GM18519 (cell line): Measurements from ENCODE around the gene NELFB.
"Not testable (repeated sequence)": the region's sequence is repeated elsewhere in the genome, so short reads cannot be mapped to it uniquely, and the experiment has no call there.

Experiments used
- ATAC-seq: cut with Tn5 transposase; IDR thresholded peaks from one replicate; pipeline ENCODE4 v1.9.1; 2021; ENCODE audit warnings: mild to moderate bottlenecking, moderate library complexity; ENCODE audit not compliant: unreplicated experiment, low FRiP score

The NELFB gene

GRCh38 chr9:137234055-137234697 is 21.0 kb upstream of the NELFB start:
- no peak for ATAC-seq

- no peak for ATAC-seq
Observed at GRCh38 chr9:137234758-137235423, 20.2 kb upstream of the NELFB start.

- ATAC-seq, result no peak
Observed at GRCh38 chr9:137235424-137236237, 19.5 kb upstream of the NELFB start.

DNA sequence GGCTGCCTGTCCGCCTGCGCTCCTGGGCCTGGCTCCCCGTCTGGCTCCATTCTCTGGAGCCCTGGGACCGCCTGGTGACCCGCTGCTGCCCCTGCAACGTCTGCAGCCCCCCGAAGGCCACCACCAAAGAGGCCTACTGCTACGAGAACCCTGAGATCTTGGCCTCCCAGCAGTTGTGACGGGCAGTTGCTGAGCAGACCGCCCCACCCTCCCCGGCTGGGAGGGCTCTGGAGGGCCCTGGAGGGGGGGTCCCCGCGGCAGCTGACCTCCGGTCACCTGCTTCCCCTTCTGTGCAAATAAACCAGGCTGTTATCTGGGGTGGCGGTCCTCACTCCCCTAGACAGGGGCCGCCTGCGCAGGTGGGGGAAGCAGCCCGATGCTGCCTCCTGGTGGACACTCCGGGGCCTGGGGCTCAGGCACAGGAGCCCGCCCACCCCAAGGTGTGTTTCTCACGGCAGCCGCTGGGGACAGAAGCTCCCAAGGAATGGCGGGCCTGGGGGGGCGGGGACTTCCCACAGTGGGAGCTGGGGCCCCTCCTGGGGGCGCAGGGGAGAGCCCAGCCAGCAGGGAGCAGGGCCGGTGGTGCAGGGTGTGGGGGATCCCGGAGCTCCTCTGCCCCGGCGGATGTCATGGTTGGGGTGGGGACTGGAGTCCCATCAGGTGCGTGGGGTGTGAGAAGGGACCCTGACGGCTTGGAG is 18.7 kb upstream of the NELFB start:
- no peak for ATAC-seq

DNA sequence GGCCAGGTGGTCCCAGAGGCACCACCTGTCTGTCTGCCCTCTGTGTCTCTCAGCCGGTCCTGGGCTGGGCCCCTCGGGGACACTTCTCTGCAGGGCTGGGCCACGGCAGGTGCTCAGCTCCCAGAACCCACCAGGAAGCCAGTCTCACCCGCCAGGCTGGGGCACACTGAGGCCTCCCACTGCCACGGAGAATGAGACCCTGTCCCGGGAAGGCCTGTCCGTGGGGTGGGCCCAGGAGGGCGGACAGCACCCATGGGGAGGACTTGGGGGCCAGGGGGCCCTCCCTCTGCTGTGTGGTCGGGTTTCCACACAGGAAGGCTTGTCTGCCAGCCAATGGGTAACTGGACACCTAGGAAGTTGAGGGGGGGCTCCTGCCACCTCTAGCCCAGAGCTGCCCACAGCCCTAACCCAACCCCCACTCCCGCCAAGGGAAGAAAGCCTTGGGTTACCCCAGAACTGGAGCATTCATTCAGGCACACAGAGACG is 18.1 kb upstream of the NELFB start:
- ATAC-seq, result no peak

GRCh38 chr9:137237759-137238726 is 17.1 kb upstream of the NELFB start:
- no peak for ATAC-seq

DNA sequence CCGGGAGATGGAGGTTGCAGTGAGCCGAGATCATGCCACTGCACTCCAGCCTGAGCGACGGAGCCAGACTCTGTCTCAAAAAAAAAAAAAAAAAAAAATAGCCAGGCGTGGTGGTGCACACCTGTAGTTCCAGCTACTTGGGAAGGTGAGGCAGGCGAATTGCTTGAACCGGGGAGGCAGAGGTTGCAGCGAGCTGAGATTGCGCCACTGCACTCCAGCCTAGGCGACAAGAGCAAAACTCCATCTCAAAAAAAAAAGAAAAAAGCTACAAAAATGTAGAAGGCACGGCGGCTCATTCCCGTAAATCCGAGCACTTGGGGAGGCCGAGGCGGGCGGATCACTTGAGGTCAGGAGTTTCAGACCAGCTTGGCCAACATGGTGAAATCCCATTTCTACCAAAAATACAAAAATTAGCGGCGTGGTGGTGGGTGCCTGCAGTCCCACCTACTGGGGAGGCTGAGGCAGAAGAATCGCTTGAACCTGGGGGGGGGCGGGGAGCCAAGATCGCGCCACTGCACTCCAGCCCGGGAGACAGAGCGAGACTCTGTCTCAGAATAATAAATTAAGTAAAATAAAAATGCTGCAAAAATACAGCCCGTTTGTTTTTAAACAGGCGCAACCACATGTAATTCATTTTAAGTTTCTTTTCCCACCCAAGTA is 15.5 kb upstream of the NELFB start:
- ATAC-seq, result not testable (repeated sequence)

DNA sequence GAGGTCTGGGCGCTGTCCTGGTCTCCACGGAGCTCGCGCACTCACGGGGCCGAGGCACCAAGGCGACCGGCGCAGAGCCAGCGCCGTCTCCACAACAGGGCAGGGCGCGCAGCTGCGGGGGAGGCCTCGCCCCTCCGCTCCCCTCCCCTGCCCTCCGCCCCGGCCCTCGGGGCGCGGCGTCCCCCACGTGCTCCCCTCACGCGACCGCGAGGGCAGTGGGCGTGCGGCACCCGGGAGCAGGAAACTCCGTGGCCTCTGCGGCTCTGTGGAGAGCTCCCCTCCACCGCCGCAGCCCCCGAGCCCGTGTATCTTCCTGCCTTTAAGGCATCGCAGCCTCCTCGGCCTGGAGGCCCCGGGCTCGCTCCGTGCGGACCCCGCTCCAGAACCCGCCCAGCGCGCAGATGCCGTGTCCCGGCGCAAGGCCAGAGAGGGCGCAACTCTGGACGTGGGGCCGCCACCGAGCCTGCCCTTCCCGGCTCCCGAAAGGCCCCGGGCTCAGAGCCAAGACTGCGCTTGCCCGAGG is 14.7 kb upstream of the NELFB start:
- ATAC-seq, result peak; percentile 12

- peak; percentile 69 for ATAC-seq
Observed at GRCh38 chr9:137240841-137241489, 14.2 kb upstream of the NELFB start, which contains the start of gene TUBB4B. Gene TUBB4B (plus strand): TSS chr9:137241287. CDS start chr9:137241361, 74 bp downstream.

GRCh38 chr9:137241490-137242268 is 13.4 kb upstream of the NELFB start:
- no peak for ATAC-seq

DNA sequence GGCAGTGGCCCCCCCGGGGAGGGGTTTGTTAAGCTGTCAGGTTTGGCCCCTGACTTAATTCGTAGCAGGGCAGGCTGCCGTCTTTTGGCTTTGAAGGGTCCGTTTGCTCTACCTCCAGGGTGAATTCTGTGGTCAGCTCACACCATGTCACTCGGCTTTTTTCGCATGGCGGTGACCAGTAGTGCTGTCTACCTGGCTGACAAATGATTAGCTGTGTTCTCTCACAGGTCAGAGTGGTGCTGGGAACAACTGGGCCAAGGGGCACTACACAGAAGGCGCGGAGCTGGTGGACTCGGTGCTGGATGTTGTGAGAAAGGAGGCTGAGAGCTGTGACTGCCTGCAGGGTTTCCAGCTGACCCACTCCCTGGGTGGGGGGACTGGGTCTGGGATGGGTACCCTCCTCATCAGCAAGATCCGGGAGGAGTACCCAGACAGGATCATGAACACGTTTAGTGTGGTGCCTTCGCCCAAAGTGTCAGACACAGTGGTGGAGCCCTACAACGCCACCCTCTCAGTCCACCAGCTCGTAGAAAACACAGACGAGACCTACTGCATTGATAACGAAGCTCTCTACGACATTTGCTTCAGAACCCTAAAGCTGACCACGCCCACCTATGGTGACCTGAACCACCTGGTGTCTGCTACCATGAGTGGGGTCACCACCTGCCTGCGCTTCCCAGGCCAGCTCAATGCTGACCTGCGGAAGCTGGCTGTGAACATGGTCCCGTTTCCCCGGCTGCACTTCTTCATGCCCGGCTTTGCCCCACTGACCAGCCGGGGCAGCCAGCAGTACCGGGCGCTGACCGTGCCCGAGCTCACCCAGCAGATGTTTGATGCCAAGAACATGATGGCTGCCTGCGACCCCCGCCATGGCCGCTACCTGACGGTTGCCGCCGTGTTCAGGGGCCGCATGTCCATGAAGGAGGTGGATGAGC is 12.6 kb upstream of the NELFB start:
- no peak for ATAC-seq

DNA sequence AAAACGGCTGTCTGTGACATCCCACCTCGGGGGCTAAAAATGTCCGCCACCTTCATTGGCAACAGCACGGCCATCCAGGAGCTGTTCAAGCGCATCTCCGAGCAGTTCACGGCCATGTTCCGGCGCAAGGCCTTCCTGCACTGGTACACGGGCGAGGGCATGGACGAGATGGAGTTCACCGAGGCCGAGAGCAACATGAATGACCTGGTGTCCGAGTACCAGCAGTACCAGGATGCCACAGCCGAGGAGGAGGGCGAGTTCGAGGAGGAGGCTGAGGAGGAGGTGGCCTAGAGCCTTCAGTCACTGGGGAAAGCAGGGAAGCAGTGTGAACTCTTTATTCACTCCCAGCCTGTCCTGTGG is 11.9 kb upstream of the NELFB start:
- not testable (repeated sequence) for ATAC-seq

GRCh38 chr9:137243626-137244485 is 11.3 kb upstream of the NELFB start:
- no peak for ATAC-seq

DNA sequence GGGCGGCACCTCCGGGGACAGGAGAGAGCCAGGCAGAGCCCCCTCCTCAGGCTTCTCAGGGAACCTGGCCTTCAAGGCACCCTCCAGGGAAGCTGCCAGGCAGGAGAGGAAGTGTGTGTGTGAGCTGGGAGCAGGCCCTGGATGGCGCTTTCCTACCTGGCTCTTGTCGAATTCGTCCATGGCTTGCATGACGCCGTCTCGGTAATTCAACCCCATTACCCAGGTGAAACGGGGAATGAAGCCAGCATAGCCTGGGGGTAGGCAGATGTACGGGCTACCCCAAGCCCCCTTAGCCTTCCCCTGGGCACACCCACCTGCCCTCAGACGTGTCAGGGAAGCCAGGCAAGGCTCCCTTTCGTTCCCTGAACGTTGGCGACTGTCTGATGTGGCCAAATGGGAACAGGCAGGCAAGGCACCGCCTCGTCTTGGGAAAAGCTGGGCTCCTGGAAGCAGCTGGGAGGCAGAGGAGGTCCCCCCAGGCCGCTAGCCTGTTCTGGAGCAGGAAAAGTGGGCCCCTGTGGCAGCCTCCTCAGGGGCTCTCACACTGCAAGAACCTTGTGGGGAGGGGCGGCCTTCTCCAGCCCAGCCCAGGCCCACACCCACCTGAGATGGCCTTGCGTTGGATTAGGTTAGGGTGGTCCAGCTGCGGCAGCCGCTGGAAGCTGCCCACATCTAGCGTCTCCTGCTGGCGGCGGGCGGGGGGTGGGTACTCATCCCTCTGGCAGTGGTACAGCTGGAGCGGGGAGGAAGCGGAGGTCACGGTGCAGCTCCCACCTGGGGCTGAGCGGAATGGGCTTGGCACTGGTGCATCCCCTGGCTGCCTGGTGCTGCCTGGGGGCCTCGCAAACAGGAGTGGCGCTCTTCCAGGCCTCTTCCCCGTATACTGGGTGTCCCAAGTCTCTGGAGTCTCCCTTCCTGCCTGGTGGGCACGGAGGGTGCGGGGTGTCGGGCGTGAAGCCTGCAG is 10.4 kb upstream of the NELFB start:
- no peak for ATAC-seq
